ENCODE data around the gene RARRES1. TPM values are rescaled to one million over a fixed set of nuclear protein-coding genes. Genes with fewer than 3 reads are reported as not detected.

RARRES1 gene
- total RNA-seq, 2 experiments from 2014 or later = not detected

DNA sequence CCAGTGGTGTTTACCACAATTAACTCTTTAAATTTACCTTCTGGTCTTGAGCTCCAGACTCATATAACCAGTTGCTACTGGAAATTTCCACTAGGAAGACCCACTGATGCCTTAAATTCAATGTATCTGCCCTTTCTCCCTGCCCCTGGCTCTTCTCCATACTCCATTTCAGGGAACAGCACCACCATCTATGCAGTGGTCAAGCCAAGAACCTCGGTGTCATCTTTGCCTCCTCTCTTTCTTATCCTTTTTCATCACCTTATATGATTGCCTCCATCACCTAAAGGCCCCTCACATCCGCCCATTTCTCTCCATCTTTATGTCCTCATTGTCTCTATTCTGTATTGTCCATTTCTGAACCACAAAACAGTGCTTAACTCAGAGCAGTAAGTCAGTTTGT lies 48.9 kb upstream of the RARRES1 start:
- no peak overlapping the region for H2AFZ ChIP-seq (ENCODE audit: low read length)
- TF ChIP-seq EZH2phosphoT487 (IDR thresholded peaks at IDR 0.05; ENCODE audit: borderline replicate concordance, low read depth, low read length) = no peak
- no peak for TF ChIP-seq CTCF (conservative IDR thresholded peaks at IDR 0.05; ENCODE audit: low read length)
- intact Hi-C loops (cut with micrococcal nuclease; ENCODE audit: unreplicated experiment) = no loop called here
- no peak for DNase-seq (ENCODE audit: low spot score)
- no peaks in the 10 kb centered on the region for H3K4me1 ChIP-seq (ENCODE audit: insufficient read depth, low read length, poor library complexity, severe bottlenecking)
- H3K36me3 ChIP-seq (ENCODE audit: insufficient read depth, low read length) = no peaks in the 10 kb centered on the region
- no peak overlapping the region for H3K4me3 ChIP-seq (ENCODE audit: low read depth, low read length, poor library complexity, severe bottlenecking)
- CTCF ChIA-PET (ENCODE audit: unreplicated experiment) = no interaction called here
- no peaks in the 10 kb centered on the region for H3K9me3 ChIP-seq (ENCODE audit: low read length)
- POLR2A ChIA-PET = no interaction called here
- no peaks in the 10 kb centered on the region for H3K9me2 ChIP-seq (ENCODE audit: insufficient read depth, low read length)
- no TSS peak for BruUV-seq (replicated peaks)
- H3K4me2 ChIP-seq (ENCODE audit: low read length) = no peak overlapping the region
- no peak overlapping the region for H3K27ac ChIP-seq (ENCODE audit: low read depth, low read length, poor library complexity, severe bottlenecking)
- H4K20me1 ChIP-seq (ENCODE audit: insufficient read depth, low read length) = no peaks in the 10 kb centered on the region
- H3K79me2 ChIP-seq (ENCODE audit: insufficient read depth, low read depth, low read length) = no peaks in the 10 kb centered on the region

DNA sequence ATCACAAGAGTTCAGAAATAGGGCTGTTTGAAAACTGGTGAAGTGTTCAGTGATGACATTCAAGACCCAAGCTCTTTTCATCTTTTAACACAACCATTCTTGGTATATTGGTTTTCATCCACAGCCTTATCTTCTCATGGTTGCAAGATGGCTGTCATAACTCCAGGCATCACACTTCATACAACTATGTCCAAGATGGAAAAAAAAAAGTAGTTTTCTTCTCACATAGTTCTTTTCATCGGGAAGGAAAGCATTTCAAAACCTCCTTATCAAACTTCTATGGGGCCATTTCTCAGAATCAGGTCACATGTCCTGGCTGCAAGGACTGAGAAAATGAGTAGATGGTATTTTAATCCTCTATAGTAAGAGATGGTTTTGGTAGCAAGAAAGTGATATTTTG lies 48.5 kb upstream of the RARRES1 start:
- no peaks in the 10 kb centered on the region for H4K20me1 ChIP-seq (ENCODE audit: insufficient read depth, low read length)
- H3K9me3 ChIP-seq (ENCODE audit: low read length) = no peaks in the 10 kb centered on the region
- no peak for TF ChIP-seq EZH2phosphoT487 (IDR thresholded peaks at IDR 0.05; ENCODE audit: borderline replicate concordance, low read depth, low read length)
- DNase-seq (ENCODE audit: low spot score) = no peak
- no peak overlapping the region for H3K4me3 ChIP-seq (ENCODE audit: low read depth, low read length, poor library complexity, severe bottlenecking)
- H3K4me1 ChIP-seq (ENCODE audit: insufficient read depth, low read length, poor library complexity, severe bottlenecking) = no peaks in the 10 kb centered on the region
- H3K36me3 ChIP-seq (ENCODE audit: insufficient read depth, low read length) = no peaks in the 10 kb centered on the region
- intact Hi-C loops (cut with micrococcal nuclease; ENCODE audit: unreplicated experiment) = no loop called here
- no peak overlapping the region for H3K27ac ChIP-seq (ENCODE audit: low read depth, low read length, poor library complexity, severe bottlenecking)
- ChIA-PET POLR2A (interaction anchor here (0.7 kb wide), 1 partner anchor 8 kb away, joined by 3 read pairs; no protein-coding TSS in a partner anchor), CTCF (ENCODE audit: unreplicated experiment) (no interaction called here)
- no peaks in the 10 kb centered on the region for H3K79me2 ChIP-seq (ENCODE audit: insufficient read depth, low read depth, low read length)
- no peak overlapping the region for H2AFZ ChIP-seq (ENCODE audit: low read length)
- H3K4me2 ChIP-seq (ENCODE audit: low read length) = no peak overlapping the region
- no peaks in the 10 kb centered on the region for H3K9me2 ChIP-seq (ENCODE audit: insufficient read depth, low read length)
- no TSS peak for BruUV-seq (replicated peaks)

DNA sequence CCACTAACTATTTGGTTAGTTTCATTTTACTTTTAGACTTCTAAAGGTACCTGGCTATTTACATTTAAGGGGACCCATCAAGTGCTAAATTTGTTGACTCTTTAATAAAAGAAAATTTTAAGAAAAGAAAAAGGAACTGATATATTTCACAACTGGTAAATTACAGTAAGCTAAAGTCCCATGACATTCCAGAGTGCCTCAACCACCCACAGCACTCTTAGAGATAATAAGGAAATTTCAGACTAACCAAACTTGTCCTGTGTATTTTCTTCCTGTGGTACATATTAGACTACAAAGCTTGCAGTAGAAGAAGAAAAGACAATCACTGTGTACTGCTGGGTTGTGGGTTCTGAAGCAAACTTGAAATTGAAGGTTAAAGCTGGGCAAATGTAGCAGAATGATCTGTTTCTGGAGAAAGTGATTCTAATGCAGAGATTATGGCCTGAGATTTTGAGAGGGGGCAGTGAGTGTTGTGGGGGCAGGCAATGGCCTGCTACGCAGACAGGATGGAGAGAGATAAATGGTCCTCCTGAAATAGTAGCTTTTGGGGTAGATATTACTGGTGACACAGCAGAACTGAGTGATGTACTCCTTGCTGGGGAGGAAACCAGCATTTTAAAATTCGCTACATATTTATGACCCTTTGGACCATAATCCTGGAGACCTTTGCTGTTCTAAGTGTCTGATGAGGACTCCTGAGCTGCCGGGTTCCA lies 45.1 kb upstream of the RARRES1 start:
- intact Hi-C loops (cut with micrococcal nuclease; ENCODE audit: unreplicated experiment) = no loop called here
- no peaks in the 10 kb centered on the region for H3K79me2 ChIP-seq (ENCODE audit: insufficient read depth, low read depth, low read length)
- no peak overlapping the region for H3K4me2 ChIP-seq (ENCODE audit: low read length)
- H3K9me2 ChIP-seq (ENCODE audit: insufficient read depth, low read length) = no peaks in the 10 kb centered on the region
- no peaks in the 10 kb centered on the region for H4K20me1 ChIP-seq (ENCODE audit: insufficient read depth, low read length)
- no peak overlapping the region for H2AFZ ChIP-seq (ENCODE audit: low read length)
- H3K4me1 ChIP-seq (ENCODE audit: insufficient read depth, low read length, poor library complexity, severe bottlenecking) = no peaks in the 10 kb centered on the region
- ChIA-PET CTCF (ENCODE audit: unreplicated experiment) (no interaction called here), POLR2A (interaction anchor here (0.6 to 1.8 kb wide), 5 partner anchors 12 to 482 kb away, joined by 3 to 5 read pairs (median 3); partner anchors contain the start of gene MFSD1)
- TF ChIP-seq CTCF (conservative IDR thresholded peaks at IDR 0.05; ENCODE audit: low read length) = no peak
- TF ChIP-seq EZH2phosphoT487 (IDR thresholded peaks at IDR 0.05; ENCODE audit: borderline replicate concordance, low read depth, low read length) = no peak
- no peaks in the 10 kb centered on the region for H3K9me3 ChIP-seq (ENCODE audit: low read length)
- no peaks in the 10 kb centered on the region for H3K36me3 ChIP-seq (ENCODE audit: insufficient read depth, low read length)
- no peak overlapping the region for H3K4me3 ChIP-seq (ENCODE audit: low read depth, low read length, poor library complexity, severe bottlenecking)
- no peak for DNase-seq (ENCODE audit: low spot score)
- BruUV-seq (replicated peaks) = no TSS peak
- no peak overlapping the region for H3K27ac ChIP-seq (ENCODE audit: low read depth, low read length, poor library complexity, severe bottlenecking)
